Thyroid gland (tissue), 4 donors: ENCODE measurements around the gene GLI2.

Source experiments
- CTCF ChIP-seq, 6 experiments: fragments of 200-600 bp in 3 of 6; fragments of 450-650 bp in 3 of 6; sonication (generic) in 3 of 6; IDR thresholded peaks; one replicate each; pipeline ENCODE4 v1.5.1; 2016 to 2019; ENCODE audit warnings: antibody characterized with exemption in 6 of 6, mild to moderate bottlenecking in 2 of 6, inconsistent platforms in 1 of 6, moderate library complexity in 1 of 6
- POLR2A ChIP-seq, 2 donors: fragments of 450-650 bp; IDR thresholded peaks; one replicate each; pipeline ENCODE4 v1.6.1; 2017; ENCODE audit warnings: antibody characterized with exemption in 2 of 2, mild to moderate bottlenecking in 2 of 2, moderate library complexity in 1 of 2

GRCh38 chr2:120690521-120690920, 45.1 kb upstream of the GLI2 start:
- TF ChIP-seq CTCF (IDR thresholded peaks at IDR 0.05) = no peak
- no peak for TF ChIP-seq POLR2A (IDR thresholded peaks at IDR 0.05)
